Lower lobe of right lung (tissue), 2 donors: ENCODE results near the gene AKR1B15. TPM values are rescaled to one million over a fixed set of nuclear protein-coding genes. Genes with fewer than 3 reads are reported as not detected.

Experiments used
- ATAC-seq, 2 donors: fragments of 200-7000 bp; cut with Tn5 transposase; one replicate each; pipeline ENCODE4 v1.9.1; 2020 to 2022; ENCODE audit warnings: mild to moderate bottlenecking in 2 of 2, moderate library complexity in 2 of 2
- DNase-seq: peaks from one replicate; pipeline ENCODE4 v3.0.0-alpha.2; 2020
- H3K27ac ChIP-seq: fragments of 200-600 bp; one replicate; pipeline ENCODE4 v1.8.0; 2022
- H3K27me3 ChIP-seq: fragments of 200-600 bp; one replicate; pipeline ENCODE4 v1.8.0; 2022; ENCODE audit warnings: low read depth
- H3K36me3 ChIP-seq: fragments of 200-600 bp; one replicate; pipeline ENCODE4 v1.8.0; 2022; ENCODE audit warnings: mild to moderate bottlenecking
- H3K4me1 ChIP-seq: fragments of 200-600 bp; one replicate; pipeline ENCODE4 v1.8.0; 2022
- H3K4me3 ChIP-seq: fragments of 200-600 bp; one replicate; pipeline ENCODE4 v1.8.0; 2022; ENCODE audit warnings: mild to moderate bottlenecking
- H3K9me3 ChIP-seq: fragments of 200-600 bp; one replicate; pipeline ENCODE4 v1.8.0; 2022
- intact Hi-C: fragments of 100-400 bp; cut with DNase I; formaldehyde crosslinking; loops from one replicate; pipeline ENCODE4 v1.11.0; 2022
- total RNA-seq: library from RNA; stranded (reverse); fragmentation: NEBNext Ultra II Directional; extraction: Animal tissue kit (Norgen Biotek cat#: 25700); gene quantifications from one replicate; pipeline ENCODE4 v1.2.1, GENCODE V29; 2021
- TF ChIP-seq, protein P1 (sequence below): fragments of 200-600 bp; IDR thresholded peaks from one replicate; pipeline ENCODE4 v1.8.0; 2022; ENCODE audit warnings: antibody characterized with exemption, mild to moderate bottlenecking
- donor health status: DM: no; HTN: yes; CAD: no; lungs with severe emphysema.

AKR1B15 gene
- total RNA-seq, 1 donor from 2014 or later, result not detected

DNA sequence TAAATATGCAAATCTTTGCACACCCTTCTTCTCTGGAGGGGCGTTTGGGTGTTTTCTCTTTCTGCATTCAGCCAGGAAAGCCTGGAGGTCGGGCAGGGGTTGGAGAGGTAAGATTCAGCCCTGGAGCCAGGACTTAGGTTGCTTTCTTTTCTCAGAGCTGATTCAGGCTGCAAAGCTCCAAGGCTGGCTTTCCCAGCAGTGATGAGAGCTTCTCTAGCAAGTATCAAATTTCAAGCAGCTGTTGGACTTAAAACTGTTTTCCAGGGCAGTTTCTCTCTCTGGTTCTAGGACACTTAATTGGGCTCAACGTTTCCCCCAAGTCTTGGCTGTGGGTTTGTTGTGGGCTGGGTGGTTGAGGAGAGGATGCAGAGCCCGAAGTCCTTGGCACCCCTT is 20.9 kb upstream of the AKR1B15 start:
- no peaks in the 10 kb centered on the region for H3K36me3 ChIP-seq
- no peaks in the 10 kb centered on the region for H3K27me3 ChIP-seq
- H3K9me3 ChIP-seq, result no peaks in the 10 kb centered on the region
- DNase-seq (no peak), ATAC-seq (peak in 1 of 2 donors; percentile 23)
- TF ChIP-seq, protein P1, sequence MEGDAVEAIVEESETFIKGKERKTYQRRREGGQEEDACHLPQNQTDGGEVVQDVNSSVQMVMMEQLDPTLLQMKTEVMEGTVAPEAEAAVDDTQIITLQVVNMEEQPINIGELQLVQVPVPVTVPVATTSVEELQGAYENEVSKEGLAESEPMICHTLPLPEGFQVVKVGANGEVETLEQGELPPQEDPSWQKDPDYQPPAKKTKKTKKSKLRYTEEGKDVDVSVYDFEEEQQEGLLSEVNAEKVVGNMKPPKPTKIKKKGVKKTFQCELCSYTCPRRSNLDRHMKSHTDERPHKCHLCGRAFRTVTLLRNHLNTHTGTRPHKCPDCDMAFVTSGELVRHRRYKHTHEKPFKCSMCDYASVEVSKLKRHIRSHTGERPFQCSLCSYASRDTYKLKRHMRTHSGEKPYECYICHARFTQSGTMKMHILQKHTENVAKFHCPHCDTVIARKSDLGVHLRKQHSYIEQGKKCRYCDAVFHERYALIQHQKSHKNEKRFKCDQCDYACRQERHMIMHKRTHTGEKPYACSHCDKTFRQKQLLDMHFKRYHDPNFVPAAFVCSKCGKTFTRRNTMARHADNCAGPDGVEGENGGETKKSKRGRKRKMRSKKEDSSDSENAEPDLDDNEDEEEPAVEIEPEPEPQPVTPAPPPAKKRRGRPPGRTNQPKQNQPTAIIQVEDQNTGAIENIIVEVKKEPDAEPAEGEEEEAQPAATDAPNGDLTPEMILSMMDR, result no peak
- H3K27ac ChIP-seq, result no peak overlapping the region
- no peaks in the 10 kb centered on the region for H3K4me1 ChIP-seq
- intact Hi-C loops, result no loop called here
- no peak overlapping the region for H3K4me3 ChIP-seq

DNA sequence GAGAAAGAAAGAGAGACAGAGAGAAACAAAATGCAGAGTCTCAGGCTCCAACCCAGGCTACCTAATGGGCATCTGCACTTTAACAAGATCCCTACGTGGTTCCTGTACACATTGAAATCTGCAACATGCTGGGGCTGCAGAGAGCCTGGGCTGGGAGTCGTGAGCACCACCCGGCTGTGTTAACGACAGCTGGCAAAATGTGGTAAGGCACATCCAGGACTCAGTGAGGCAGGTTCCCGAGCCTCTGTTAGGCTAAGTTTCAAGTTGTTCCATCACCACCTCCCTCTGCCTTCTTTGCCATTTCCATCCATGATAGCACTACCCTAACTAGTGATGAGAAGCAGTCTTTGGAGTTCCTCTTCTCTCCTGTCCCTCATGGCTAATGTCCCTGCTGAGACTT is 20.2 kb upstream of the AKR1B15 start:
- Histone ChIP-seq H3K27me3 (no peaks in the 10 kb centered on the region), H3K4me3 (no peak overlapping the region), H3K9me3 (no peaks in the 10 kb centered on the region), H3K36me3 (no peaks in the 10 kb centered on the region), H3K27ac (no peak overlapping the region), H3K4me1 (no peaks in the 10 kb centered on the region)
- intact Hi-C loops, result no loop called here
- ATAC-seq (no peak), DNase-seq (no peak)
- TF ChIP-seq, protein P1, result no peak

DNA sequence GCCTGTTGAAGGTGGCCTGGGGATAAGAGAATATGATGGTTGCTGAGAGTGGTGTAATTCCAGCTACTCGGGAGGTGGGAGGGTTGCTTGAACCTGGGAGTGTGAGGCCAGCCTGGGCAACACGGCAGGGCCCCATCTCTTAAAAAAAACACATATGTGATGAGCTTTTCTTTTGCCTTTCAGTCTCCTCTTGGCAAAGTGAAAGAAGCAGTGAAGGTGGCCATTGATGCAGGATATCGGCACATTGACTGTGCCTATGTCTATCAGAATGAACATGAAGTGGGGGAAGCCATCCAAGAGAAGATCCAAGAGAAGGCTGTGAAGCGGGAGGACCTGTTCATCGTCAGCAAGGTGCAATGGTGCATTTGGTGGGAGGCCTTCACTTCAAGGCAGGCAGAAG is 18.4 kb upstream of the AKR1B15 start:
- Histone ChIP-seq H3K4me3 (no peak overlapping the region), H3K27me3 (no peaks in the 10 kb centered on the region), H3K27ac (no peak overlapping the region), H3K36me3 (no peaks in the 10 kb centered on the region), H3K9me3 (no peaks in the 10 kb centered on the region), H3K4me1 (no peaks in the 10 kb centered on the region)
- intact Hi-C loops, result no loop called here
- DNase-seq, result no peak
- no peak for ATAC-seq
- TF ChIP-seq, protein P1, result no peak

DNA sequence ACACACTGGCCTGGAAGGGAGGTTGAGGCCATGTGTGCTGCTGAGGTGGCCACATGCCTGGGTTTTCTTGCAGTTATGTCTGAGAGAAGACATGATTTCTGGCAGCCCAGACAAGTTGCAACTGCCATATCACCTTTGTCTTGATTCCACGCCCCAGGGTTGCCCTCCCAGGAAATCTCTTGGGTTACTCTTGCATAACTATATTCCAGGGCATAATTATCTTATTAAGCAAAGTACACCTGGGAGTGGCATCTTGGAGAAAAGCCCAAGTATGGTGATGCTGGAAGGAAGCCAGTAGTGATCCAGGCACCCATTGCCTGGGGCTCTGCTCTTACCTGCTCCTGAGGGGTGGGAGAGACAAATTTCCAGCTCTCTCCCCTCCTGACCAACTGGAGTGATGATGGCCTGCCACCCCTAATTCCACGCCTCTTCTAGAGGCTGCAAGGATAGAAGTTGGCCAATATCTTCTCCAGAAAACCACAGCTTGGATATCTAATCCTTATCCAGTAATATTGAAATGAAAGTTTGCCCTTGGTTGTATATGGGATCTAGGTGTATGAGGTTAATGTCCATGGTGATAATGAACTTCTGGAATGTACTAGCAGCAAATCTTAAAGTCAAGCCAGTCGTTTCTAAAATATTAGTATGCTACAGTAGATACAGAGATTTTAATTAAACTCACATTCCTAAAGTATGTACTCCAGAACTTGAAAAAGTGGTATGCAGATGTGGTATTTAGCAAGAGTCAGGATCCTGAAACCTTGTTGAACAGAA is 16.5 kb upstream of the AKR1B15 start:
- Histone ChIP-seq H3K27me3 (no peaks in the 10 kb centered on the region), H3K27ac (no peak overlapping the region), H3K36me3 (no peaks in the 10 kb centered on the region), H3K4me3 (no peak overlapping the region), H3K4me1 (no peaks in the 10 kb centered on the region), H3K9me3 (no peaks in the 10 kb centered on the region)
- TF ChIP-seq, protein P1, result no peak
- intact Hi-C loops, result no loop called here
- DNase-seq, result no peak
- peak; percentile 42 to 52 for ATAC-seq

DNA sequence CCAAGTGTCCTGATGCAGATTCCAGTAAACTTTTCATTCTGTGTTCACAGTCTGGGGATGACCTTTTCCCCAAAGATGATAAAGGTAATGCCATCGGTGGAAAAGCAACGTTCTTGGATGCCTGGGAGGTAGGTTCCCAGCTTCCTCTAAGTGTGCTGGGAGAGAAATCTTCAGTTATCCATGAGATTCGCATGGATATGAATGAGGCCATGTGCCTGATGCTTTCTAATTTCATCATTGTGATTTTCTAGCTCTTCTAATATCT is 16.0 kb upstream of the AKR1B15 start:
- TF ChIP-seq, protein P1, result no peak
- DNase-seq (no peak), ATAC-seq (no peak)
- Histone ChIP-seq H3K4me1 (no peaks in the 10 kb centered on the region), H3K9me3 (no peaks in the 10 kb centered on the region), H3K27ac (no peak overlapping the region), H3K36me3 (no peaks in the 10 kb centered on the region), H3K4me3 (no peak overlapping the region), H3K27me3 (no peaks in the 10 kb centered on the region)
- intact Hi-C loops, result no loop called here
